ENCODE data around the gene CXCL12. TPM values are rescaled to one million over a fixed set of nuclear protein-coding genes. Genes with fewer than 3 reads are reported as not detected.

The CXCL12 gene
- total RNA-seq, 2 donors from 2014 or later = 0.91 to 13.5 TPM

GRCh38 chr10:44396671-44397191 is 11.8 kb upstream of the CXCL12 start:
- Histone ChIP-seq H3K4me3 (ENCODE audit: low read length) (no peak overlapping the region), H3K27ac (ENCODE audit: low read depth, low read length) (no peak overlapping the region), H3K9me3 (ENCODE audit: control insufficient read depth, low read length) (no peaks in the 10 kb centered on the region), H3K36me3 (ENCODE audit: control insufficient read depth, insufficient read depth, low read length) (no peaks in the 10 kb centered on the region), H3K9ac (ENCODE audit: extremely low read depth, low read length, poor library complexity, severe bottlenecking) (no peak overlapping the region), H3K4me1 (ENCODE audit: control insufficient read depth, insufficient read depth, low read length) (peaks cover 13% of the 10 kb centered on the region), H3K27me3 (ENCODE audit: control insufficient read depth, insufficient read depth, low read length, poor library complexity, severe bottlenecking) (peaks cover 49% of the 10 kb centered on the region)
- peaks cover 68% of the 10 kb centered on the region for H3K27me3 Mint-ChIP-seq (ENCODE audit: insufficient read depth)
- no peak overlapping the region for H3K27ac Mint-ChIP-seq
- DNase-seq = peak; percentile 32
- no peak for TF ChIP-seq CTCF (conservative IDR thresholded peaks at IDR 0.05)
- H3K9me3 Mint-ChIP-seq = no peaks in the 10 kb centered on the region
- H3K4me3 Mint-ChIP-seq = no peak overlapping the region
- 86 to 88% methylated on average over 4 to 7 of the region's 7 CpGs for WGBS, 2 experiments (ENCODE audit: insufficient coverage in 1 of 2, insufficient read length in 1 of 2)
- H3K4me1 Mint-ChIP-seq = peaks cover 34% of the 10 kb centered on the region
- H3K36me3 Mint-ChIP-seq (ENCODE audit: low read depth) = no peaks in the 10 kb centered on the region

- H3K4me1 ChIP-seq (ENCODE audit: control insufficient read depth, insufficient read depth, low read length) = peaks cover 13% of the 10 kb centered on the region
- Mint-ChIP-seq H3K27me3 (ENCODE audit: insufficient read depth) (peaks cover 73% of the 10 kb centered on the region), H3K4me1 (peaks cover 34% of the 10 kb centered on the region), H3K4me3 (no peak overlapping the region), H3K27ac (no peak overlapping the region), H3K36me3 (ENCODE audit: low read depth) (no peaks in the 10 kb centered on the region), H3K9me3 (no peaks in the 10 kb centered on the region)
- no peaks in the 10 kb centered on the region for H3K9me3 ChIP-seq (ENCODE audit: control insufficient read depth, low read length)
- no peak overlapping the region for H3K9ac ChIP-seq (ENCODE audit: extremely low read depth, low read length, poor library complexity, severe bottlenecking)
- DNase-seq = peak; percentile 38
- TF ChIP-seq CTCF (conservative IDR thresholded peaks at IDR 0.05) = no peak
- peaks cover 56% of the 10 kb centered on the region for H3K27me3 ChIP-seq (ENCODE audit: control insufficient read depth, insufficient read depth, low read length, poor library complexity, severe bottlenecking)
- H3K27ac ChIP-seq (ENCODE audit: low read depth, low read length) = no peak overlapping the region
- H3K36me3 ChIP-seq (ENCODE audit: control insufficient read depth, insufficient read depth, low read length) = no peaks in the 10 kb centered on the region
- H3K4me3 ChIP-seq (ENCODE audit: low read length) = no peak overlapping the region
- 91 to 92% methylated on average over 6 to 11 of the region's 11 CpGs for WGBS, 2 experiments (ENCODE audit: insufficient coverage in 1 of 2, insufficient read length in 1 of 2)
Observed at GRCh38 chr10:44395902-44396670, 11.2 kb upstream of the CXCL12 start.

- H3K4me1 Mint-ChIP-seq = peaks cover 29% of the 10 kb centered on the region
- no peaks in the 10 kb centered on the region for H3K9me3 Mint-ChIP-seq
- no peak overlapping the region for H3K27ac ChIP-seq (ENCODE audit: low read depth, low read length)
- H3K36me3 ChIP-seq (ENCODE audit: control insufficient read depth, insufficient read depth, low read length) = no peaks in the 10 kb centered on the region
- WGBS, 2 experiments (ENCODE audit: insufficient coverage in 1 of 2, insufficient read length in 1 of 2) = 86 to 94% methylated on average over 2 to 5 of the region's 5 CpGs
- no peak overlapping the region for H3K9ac ChIP-seq (ENCODE audit: extremely low read depth, low read length, poor library complexity, severe bottlenecking)
- DNase-seq = no peak
- H3K27me3 ChIP-seq (ENCODE audit: control insufficient read depth, insufficient read depth, low read length, poor library complexity, severe bottlenecking) = peaks cover 57% of the 10 kb centered on the region
- H3K4me1 ChIP-seq (ENCODE audit: control insufficient read depth, insufficient read depth, low read length) = peaks cover 13% of the 10 kb centered on the region
- H3K36me3 Mint-ChIP-seq (ENCODE audit: low read depth) = no peaks in the 10 kb centered on the region
- no peak for TF ChIP-seq CTCF (conservative IDR thresholded peaks at IDR 0.05)
- H3K4me3 ChIP-seq (ENCODE audit: low read length) = no peak overlapping the region
- H3K27ac Mint-ChIP-seq = no peak overlapping the region
- peaks cover 69% of the 10 kb centered on the region for H3K27me3 Mint-ChIP-seq (ENCODE audit: insufficient read depth)
- H3K4me3 Mint-ChIP-seq = no peak overlapping the region
- no peaks in the 10 kb centered on the region for H3K9me3 ChIP-seq (ENCODE audit: control insufficient read depth, low read length)
Observed at GRCh38 chr10:44395396-44395795, 10.5 kb upstream of the CXCL12 start.

All from endodermal cell (in vitro differentiated cells).